GM21576 (cell line): ENCODE data around the gene DIP2C.
"Not testable (repeated sequence)": the region's sequence is repeated elsewhere in the genome, so short reads cannot be mapped to it uniquely, and the experiment has no call there.

Experiments
- ATAC-seq: cut with Tn5 transposase; IDR thresholded peaks from one replicate; pipeline ENCODE4 v1.9.1; 2021; ENCODE audit warnings: mild to moderate bottlenecking, moderate library complexity; ENCODE audit not compliant: unreplicated experiment

The DIP2C gene

DNA sequence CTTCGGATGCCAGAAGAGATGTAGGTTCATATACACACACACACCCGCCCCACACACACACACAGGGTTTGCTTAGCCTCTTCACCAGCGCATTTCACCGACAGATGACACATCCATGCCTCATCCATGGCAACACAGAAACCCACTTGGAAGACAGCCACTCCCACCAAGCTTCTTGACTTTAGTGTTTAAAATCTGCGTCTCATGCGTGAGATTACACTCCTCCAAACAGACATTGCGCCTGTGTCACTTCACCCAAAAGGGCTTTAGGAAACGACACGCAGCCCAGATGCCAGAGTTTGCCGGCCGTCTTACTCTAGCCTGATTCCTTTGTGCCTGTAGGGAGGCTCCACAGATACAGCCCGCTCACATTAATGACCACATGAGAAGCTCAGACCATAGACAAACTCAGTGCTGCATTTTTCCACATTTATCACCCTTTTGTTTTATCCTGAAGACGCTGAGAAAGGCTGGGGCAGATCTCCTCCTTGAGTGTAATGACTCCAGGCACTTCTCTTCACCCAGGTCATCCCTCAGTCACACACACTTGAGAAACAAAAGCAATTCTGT, 73.8 kb downstream of the DIP2C start:
- no peak for ATAC-seq

DNA sequence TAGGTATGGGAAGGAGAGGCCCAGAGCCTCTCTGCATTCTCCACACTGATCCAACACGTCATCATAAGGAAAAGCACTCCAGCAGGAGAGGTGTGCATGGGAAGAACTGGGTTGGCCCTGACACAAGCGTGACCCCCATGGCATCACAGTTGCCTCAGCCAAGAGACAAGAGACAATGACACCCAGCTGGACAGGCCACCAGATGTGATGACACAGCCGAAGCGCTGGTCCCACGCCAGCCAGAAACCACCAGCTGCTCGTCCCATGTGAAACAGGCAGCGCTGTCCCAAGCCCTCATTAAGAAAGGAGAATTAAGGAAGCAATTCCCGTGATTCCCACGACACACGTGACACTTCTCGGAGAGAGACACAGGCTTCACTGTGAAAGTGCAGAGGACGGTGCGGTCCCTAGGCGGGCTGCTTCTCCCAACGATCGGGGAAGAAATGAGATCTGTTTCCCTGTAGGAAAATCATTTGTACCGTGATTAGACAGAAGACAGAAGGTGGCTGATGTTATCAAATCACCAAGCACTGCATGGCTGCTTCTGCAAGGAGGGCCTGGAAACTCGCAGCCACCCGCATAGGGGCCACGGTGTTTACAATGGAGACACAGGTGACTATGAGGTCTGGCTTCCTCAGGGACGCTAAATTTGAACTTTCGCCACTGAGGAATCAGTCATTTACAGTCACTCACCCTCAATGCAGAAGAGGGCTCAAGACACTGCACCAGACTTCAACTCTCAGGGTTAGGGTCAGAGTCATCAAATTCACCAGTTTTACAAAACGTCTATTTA, 74.5 kb downstream of the DIP2C start:
- ATAC-seq: no peak

GRCh38 chr10:614139-614711, 75.2 kb downstream of the DIP2C start:
- ATAC-seq: no peak

- no peak for ATAC-seq
These were observed 76.0 kb downstream of the DIP2C start for GRCh38 chr10:613271-614138.

DNA sequence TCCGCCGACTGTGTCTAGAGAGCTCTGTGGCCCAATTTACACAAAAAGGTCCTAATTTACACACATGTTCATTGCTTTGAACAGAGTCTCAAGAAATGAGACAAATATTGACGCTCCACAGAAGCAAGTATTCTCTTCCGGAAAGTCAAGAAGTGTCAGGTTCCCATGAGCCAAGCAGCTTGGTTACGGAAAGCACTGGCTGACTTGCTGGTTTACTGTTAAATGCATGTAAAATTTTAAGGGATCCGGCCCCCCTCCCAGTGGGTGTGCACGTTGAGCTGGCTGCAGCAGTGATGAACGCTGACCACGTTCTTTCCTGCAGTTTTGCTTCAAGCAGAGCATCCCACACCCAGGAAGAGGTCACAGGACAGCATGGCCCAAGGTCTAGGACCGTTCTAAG, 76.8 kb downstream of the DIP2C start:
- no peak for ATAC-seq

GRCh38 chr10:610642-611305, 78.7 kb downstream of the DIP2C start:
- ATAC-seq: not testable (repeated sequence)

GRCh38 chr10:609868-610545, 79.5 kb downstream of the DIP2C start:
- no peak for ATAC-seq

GRCh38 chr10:609262-609658, 80.2 kb downstream of the DIP2C start:
- ATAC-seq: no peak

DNA sequence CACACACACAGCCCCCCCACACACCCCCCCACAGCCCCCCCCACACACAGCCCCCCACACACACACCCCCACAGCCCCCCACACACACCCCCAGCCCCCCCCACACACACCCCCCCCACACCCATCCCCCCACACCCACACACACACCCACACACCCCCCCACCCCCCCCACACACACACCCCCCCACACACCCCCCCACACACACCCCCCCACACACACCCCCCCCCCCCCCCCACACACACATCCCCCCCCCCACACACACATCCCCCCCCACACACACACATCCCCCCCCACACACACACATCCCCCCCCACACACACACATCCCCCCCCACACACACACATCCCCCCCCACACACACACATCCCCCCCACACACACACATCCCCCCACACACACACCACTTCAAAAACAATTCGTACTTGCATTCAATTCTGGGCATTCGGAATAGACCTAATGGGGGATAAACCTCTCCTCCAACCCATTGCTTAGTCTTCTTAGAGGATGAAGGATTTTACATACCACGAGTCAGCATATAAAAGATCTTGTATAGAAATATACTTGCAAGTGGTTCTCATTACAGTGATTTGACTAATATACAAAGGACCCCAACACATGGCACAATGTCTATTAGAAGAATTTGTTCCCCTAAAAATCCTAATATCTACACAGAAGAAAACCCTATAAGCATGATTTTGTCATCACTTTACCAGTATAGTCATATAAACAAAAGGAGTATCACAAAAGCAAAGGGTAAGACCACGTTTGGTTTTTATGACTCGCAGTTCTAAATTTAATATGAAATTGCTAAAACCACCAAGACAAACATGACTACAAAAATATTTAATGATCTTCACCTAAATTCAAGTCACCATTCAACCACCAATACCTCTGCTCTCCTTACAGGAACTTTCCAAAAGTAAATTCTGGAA, 80.9 kb downstream of the DIP2C start:
- ATAC-seq: no peak

GRCh38 chr10:607545-608185, 81.8 kb downstream of the DIP2C start:
- no peak for ATAC-seq

GRCh38 chr10:606762-607544, 82.5 kb downstream of the DIP2C start:
- no peak for ATAC-seq

DNA sequence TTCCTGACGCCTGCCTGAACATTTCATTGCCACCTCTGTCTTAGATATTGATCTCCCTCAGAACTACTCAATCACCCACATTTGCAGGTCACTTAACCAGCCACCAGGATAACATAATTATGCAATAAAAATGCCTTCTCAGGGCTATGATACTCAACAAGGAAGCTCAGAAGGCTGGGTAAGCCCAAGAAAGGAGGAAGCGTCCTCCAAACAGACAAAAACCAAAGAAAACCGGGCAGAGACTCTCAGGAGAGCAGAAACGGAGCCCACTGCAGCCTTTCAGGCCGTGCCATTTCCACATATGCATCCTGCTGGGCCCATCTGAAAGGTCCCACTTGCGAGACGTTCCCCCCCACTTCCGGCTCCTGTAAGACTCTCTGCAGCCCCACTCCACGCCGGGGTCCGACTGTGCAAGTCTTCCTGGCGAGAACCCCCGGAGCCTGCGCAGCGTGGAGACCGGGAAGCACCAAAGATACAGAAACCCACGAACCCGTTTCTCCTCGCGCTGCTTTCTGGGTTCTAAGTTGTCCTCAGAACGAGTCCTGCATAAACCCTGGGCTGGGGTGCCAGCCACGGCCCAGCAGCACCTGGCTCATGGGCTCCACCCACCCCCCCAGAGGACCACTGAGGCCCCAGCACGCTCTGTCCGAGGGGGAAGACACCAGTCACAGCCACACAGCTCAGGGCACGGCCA, 83.7 kb downstream of the DIP2C start:
- no peak for ATAC-seq

- ATAC-seq: no peak
These were observed 84.5 kb downstream of the DIP2C start for GRCh38 chr10:604716-605631.

GRCh38 chr10:603745-604144, 85.7 kb downstream of the DIP2C start:
- ATAC-seq: no peak

- ATAC-seq: no peak
These were observed 87.0 kb downstream of the DIP2C start for GRCh38 chr10:602391-603005.

DNA sequence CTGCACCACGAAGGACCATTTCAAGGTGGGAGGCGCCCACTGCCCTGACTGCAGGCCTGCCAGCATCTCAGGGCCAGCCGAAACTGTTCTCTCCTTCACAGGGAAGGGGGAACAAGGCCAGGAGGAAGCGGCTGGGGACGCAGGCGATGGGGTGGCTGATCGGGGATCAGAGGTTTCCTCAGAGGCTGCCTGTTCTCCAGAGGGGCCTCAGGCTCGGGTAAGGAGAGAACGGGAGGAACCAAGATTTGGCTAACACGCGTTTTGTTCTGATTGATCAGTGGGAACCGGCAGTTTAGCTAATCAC, 87.9 kb downstream of the DIP2C start:
- ATAC-seq: no peak
